IPS-20b (cell line): ENCODE results near the gene NFKBIE.

Experiments used
- H3K27ac ChIP-seq: one replicate; pipeline ENCODE4 v1.5.1; 2013; ENCODE audit warnings: low read length
- H3K27me3 ChIP-seq: 2 replicates; pipeline ENCODE4 v1.6.1; 2013; ENCODE audit warnings: mild to moderate bottlenecking, low read length, inconsistent platforms; ENCODE audit not compliant: insufficient read depth
- H3K36me3 ChIP-seq: 2 replicates; pipeline ENCODE4 v1.6.1; 2013; ENCODE audit warnings: low read depth, mild to moderate bottlenecking, inconsistent platforms, low read length, moderate library complexity; ENCODE audit not compliant: insufficient read depth
- H3K4me1 ChIP-seq: 2 replicates; pipeline ENCODE4 v1.6.1; 2013; ENCODE audit warnings: mild to moderate bottlenecking, control low read depth, inconsistent platforms, low read length, moderate library complexity; ENCODE audit not compliant: insufficient read depth
- H3K4me3 ChIP-seq: 2 replicates; pipeline ENCODE4 v1.5.1; 2013; ENCODE audit warnings: mild to moderate bottlenecking, low read length, inconsistent platforms
- H3K9ac ChIP-seq: 2 replicates; pipeline ENCODE4 v1.6.1; 2013; ENCODE audit warnings: low read depth, mild to moderate bottlenecking, inconsistent platforms, low read length, moderate library complexity
- H3K9me3 ChIP-seq: 2 replicates; pipeline ENCODE4 v1.6.1; 2013; ENCODE audit warnings: mild to moderate bottlenecking, low read depth, low read length, inconsistent platforms; ENCODE audit not compliant: insufficient read depth

Gene NFKBIE

GRCh38 chr6:44277763-44278162 lies 12.4 kb upstream of the NFKBIE start:
- H3K27me3 ChIP-seq, result peaks cover 73% of the 10 kb centered on the region
- no peaks in the 10 kb centered on the region for H3K36me3 ChIP-seq
- no peak overlapping the region for H3K4me3 ChIP-seq
- H3K4me1 ChIP-seq, result no peaks in the 10 kb centered on the region
- H3K9me3 ChIP-seq, result no peaks in the 10 kb centered on the region
- no peak overlapping the region for H3K9ac ChIP-seq
- no peak overlapping the region for H3K27ac ChIP-seq

GRCh38 chr6:44276667-44277640 lies 11.6 kb upstream of the NFKBIE start:
- Histone ChIP-seq H3K9ac (no peak overlapping the region), H3K4me1 (no peaks in the 10 kb centered on the region; the same call in 1 of the 2 replicates), H3K36me3 (no peaks in the 10 kb centered on the region), H3K4me3 (no peak overlapping the region), H3K27ac (no peak overlapping the region), H3K27me3 (peaks cover 76% of the 10 kb centered on the region), H3K9me3 (no peaks in the 10 kb centered on the region)

DNA sequence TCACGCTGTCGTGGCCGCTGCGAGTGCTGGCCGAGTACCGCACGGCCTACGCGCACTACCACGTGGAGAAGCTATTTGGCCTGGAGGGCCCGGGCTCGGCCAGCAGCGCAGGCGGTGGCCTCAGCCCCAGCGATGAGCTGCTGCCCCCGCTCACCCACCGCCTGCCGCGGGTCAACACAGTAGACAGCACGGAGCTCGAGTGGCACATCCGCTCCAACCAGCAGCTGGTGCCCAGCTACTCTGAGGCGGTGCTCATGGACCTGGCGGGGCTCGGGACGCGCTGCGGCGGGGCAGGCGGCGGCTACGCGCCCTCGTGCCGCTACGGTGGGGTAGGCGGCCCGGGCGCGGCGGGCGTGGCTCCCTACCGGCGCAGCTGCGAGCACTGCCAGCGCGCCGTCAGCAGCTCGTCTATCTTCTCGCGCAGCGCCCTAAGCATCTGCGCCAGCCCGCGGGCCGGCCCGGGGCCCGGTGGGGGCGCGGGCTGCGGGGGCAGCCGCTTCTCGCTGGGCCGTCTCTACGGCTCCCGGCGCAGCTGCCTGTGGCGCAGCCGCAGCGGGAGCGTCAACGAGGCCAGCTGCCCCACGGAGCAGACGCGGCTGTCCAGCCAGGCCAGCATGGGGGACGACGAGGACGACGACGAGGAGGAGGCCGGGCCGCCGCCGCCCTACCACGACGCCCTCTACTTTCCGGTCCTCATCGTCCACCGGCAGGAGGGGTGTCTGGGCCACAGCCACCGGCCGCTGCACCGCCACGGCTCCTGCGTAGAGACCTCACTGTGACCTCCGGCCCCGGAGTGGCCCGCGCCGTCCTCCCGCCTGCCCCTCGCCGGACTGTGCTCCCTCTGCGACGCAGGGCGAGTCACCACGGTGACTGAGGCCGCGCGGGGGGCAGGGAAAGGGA lies 10.6 kb upstream of the NFKBIE start:
- Histone ChIP-seq H3K9me3 (no peaks in the 10 kb centered on the region), H3K4me3 (no peak overlapping the region; the same call in 1 of the 2 replicates), H3K27ac (no peak overlapping the region), H3K36me3 (no peaks in the 10 kb centered on the region), H3K4me1 (peaks cover 2% of the 10 kb centered on the region; the same call in 1 of the 2 replicates), H3K27me3 (peaks cover 80% of the 10 kb centered on the region), H3K9ac (no peak overlapping the region)

DNA sequence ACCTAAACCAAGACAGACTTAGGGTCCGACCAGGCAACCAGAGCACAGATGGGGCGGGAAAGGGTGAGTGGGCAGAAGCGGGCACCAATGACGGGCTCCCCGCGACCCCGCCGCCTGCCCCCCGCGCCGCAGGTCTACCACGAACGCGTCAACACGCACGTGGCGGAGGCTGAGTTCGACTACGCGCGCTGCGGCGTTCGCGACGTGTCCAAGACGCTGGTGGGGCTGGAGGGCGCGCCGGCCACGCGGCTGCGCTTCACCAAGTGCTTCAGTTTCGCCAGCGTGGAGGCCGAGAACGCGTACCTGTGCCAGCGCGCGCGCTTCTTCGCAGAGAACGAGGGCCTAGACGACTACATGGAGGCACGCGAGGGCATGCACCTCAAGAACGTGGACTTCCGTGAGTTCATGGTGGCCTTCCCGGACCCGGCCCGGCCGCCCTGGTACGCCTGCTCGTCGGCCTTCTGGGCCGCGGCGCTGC lies 10.0 kb upstream of the NFKBIE start:
- no peaks in the 10 kb centered on the region for H3K9me3 ChIP-seq
- H3K4me1 ChIP-seq, result peaks cover 2% of the 10 kb centered on the region; the same call in 1 of the 2 replicates
- no peak overlapping the region for H3K9ac ChIP-seq
- H3K4me3 ChIP-seq, result no peak overlapping the region; the same call in 1 of the 2 replicates
- H3K36me3 ChIP-seq, result no peaks in the 10 kb centered on the region
- no peak overlapping the region for H3K27ac ChIP-seq
- H3K27me3 ChIP-seq, result peaks cover 80% of the 10 kb centered on the region

- Histone ChIP-seq H3K9me3 (no peaks in the 10 kb centered on the region), H3K27ac (no peak overlapping the region), H3K4me1 (peaks cover 8% of the 10 kb centered on the region; the same call in 1 of the 2 replicates), H3K36me3 (no peaks in the 10 kb centered on the region), H3K9ac (no peak overlapping the region), H3K4me3 (no peak overlapping the region), H3K27me3 (peaks cover 81% of the 10 kb centered on the region)
These were observed 8.3 kb upstream of the NFKBIE start for GRCh38 chr6:44273617-44274016.

- peaks cover 78% of the 10 kb centered on the region for H3K27me3 ChIP-seq
- no peak overlapping the region for H3K9ac ChIP-seq
- H3K4me1 ChIP-seq, result peaks cover 13% of the 10 kb centered on the region; the same call in 1 of the 2 replicates
- H3K27ac ChIP-seq, result no peak overlapping the region
- no peaks in the 10 kb centered on the region for H3K36me3 ChIP-seq
- no peaks in the 10 kb centered on the region for H3K9me3 ChIP-seq
- no peak overlapping the region for H3K4me3 ChIP-seq
These were observed 7.7 kb upstream of the NFKBIE start for GRCh38 chr6:44272999-44273566.

DNA sequence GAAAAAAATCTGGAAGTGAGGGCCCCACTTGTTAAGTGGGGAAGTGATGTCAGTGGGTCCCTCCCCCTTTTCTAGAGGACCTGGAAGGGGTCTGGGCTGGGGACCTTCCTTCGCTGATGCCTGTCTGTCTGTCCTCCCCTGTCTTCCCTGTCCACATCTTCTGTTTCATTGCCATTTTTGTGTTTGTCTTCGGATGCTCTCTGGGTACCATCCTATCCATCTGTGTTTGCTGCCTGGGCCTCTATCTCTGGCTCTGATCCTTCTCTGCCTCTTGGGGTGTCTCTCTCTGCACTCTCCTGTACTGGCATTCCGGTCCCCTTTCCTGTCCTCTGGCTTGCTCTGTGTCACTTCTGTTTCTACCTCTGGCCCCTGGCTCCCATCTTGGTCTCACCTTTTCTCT lies 7.2 kb upstream of the NFKBIE start:
- peaks cover 72% of the 10 kb centered on the region for H3K27me3 ChIP-seq

DNA sequence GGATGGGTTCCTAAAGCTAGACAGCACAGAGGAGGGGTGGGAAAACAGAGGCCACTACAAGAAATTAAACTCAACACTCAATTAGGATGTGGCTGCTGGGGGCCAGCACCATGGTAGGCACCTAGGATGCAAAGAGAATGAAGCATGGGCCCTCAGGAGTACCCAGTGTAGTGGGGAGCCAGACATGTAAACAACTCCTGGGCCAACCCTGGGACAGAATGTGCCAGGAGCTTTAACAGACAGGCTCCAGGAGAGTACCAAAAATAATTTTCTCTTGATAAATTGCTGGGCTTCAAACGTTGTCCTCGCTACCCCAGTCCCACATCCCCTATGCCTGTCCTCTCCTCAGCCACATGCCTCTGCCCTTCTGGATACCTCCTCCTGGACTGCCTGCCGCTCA lies 6.6 kb upstream of the NFKBIE start:
- peaks cover 66% of the 10 kb centered on the region for H3K27me3 ChIP-seq
- no peaks in the 10 kb centered on the region for H3K36me3 ChIP-seq
- H3K4me1 ChIP-seq, result peaks cover 13% of the 10 kb centered on the region; the same call in 1 of the 2 replicates
- no peak overlapping the region for H3K27ac ChIP-seq
- H3K9ac ChIP-seq, result no peak overlapping the region; the same call in 1 of the 2 replicates
- H3K4me3 ChIP-seq, result peak overlapping the region; percentile 65; the same call in 1 of the 2 replicates
- no peaks in the 10 kb centered on the region for H3K9me3 ChIP-seq

More for the DNA sequence above, 7.2 kb upstream of the NFKBIE start:
- H3K4me3 ChIP-seq, result no peak overlapping the region
- peaks cover 13% of the 10 kb centered on the region; the same call in 1 of the 2 replicates for H3K4me1 ChIP-seq
- H3K36me3 ChIP-seq, result no peaks in the 10 kb centered on the region
- H3K9ac ChIP-seq, result no peak overlapping the region
- no peaks in the 10 kb centered on the region for H3K9me3 ChIP-seq
- H3K27ac ChIP-seq, result no peak overlapping the region

DNA sequence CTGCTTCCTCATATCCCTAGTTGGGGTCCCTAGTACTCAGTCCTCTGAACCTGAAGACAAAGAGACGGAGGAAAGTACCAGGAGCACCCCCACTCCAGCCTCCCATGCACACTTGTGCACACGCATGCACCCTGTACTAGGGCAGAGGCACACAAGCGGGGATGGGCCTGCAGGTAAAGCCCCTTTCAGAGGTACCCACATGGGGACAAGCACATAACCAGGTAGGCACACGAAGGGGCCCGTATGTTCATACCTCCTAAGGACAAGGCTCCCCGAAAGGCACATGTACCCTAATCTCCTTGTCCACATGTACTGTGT lies 6.0 kb upstream of the NFKBIE start:
- Histone ChIP-seq H3K4me3 (peak overlapping the region; percentile 65), H3K36me3 (no peaks in the 10 kb centered on the region), H3K27me3 (peaks cover 60% of the 10 kb centered on the region), H3K9me3 (no peaks in the 10 kb centered on the region), H3K27ac (no peak overlapping the region), H3K4me1 (peaks cover 13% of the 10 kb centered on the region; the same call in 1 of the 2 replicates), H3K9ac (peak overlapping the region; percentile 19; the same call in 1 of the 2 replicates)

GRCh38 chr6:44270526-44271405 lies 5.4 kb upstream of the NFKBIE start:
- Histone ChIP-seq H3K4me3 (peak overlapping the region; percentile 65), H3K9me3 (no peaks in the 10 kb centered on the region), H3K36me3 (no peaks in the 10 kb centered on the region), H3K27me3 (peaks cover 54% of the 10 kb centered on the region), H3K4me1 (peaks cover 13% of the 10 kb centered on the region; the same call in 1 of the 2 replicates), H3K27ac (no peak overlapping the region), H3K9ac (peak overlapping the region; percentile 19; the same call in 1 of the 2 replicates)
